WTC11 (cell line): ENCODE measurements around the gene RAMP3. TPM values are rescaled to one million over a fixed set of nuclear protein-coding genes. Genes with fewer than 3 reads are reported as not detected.

Experiments used
- ATAC-seq: fragments of 200-7000 bp; cut with Tn5 transposase; 2 replicates; pipeline ENCODE4 v1.10.0; 2021; ENCODE audit warnings: mild to moderate bottlenecking, moderate library complexity
- CTCF ChIA-PET: fragments of 300-600 bp; sonication (Branson Sonifier 250); formaldehyde crosslinking; loops from one replicate; lab custom pipeline; 2021; ENCODE audit warnings: antibody characterized with exemption; lab: Charles Lee
- POLR2A ChIA-PET: fragments of 350-600 bp; sonication (Branson Sonifier 250); formaldehyde crosslinking; loops from one replicate; lab custom pipeline; 2021; ENCODE audit warnings: antibody characterized with exemption; lab: Charles Lee
- DNase-seq: peaks from one replicate; pipeline ENCODE4 v3.0.0; 2021; ENCODE audit warnings: low spot score
- H3K27ac Mint-ChIP-seq: 2 replicates; pipeline ENCODE4 v1.8.0; 2021; ENCODE audit warnings: mixed read lengths
- H3K27me3 Mint-ChIP-seq: 2 replicates; pipeline ENCODE4 v1.8.0; 2021; ENCODE audit warnings: low read depth, mild to moderate bottlenecking, moderate library complexity, mixed read lengths
- H3K36me3 Mint-ChIP-seq: 2 replicates; pipeline ENCODE4 v1.8.0; 2021; ENCODE audit warnings: mixed read lengths
- H3K4me1 Mint-ChIP-seq: 2 replicates; pipeline ENCODE4 v1.8.0; 2022; ENCODE audit warnings: mixed read lengths
- H3K4me3 Mint-ChIP-seq: 2 replicates; pipeline ENCODE4 v1.8.0; 2021; ENCODE audit warnings: mild to moderate bottlenecking, moderate library complexity, mixed read lengths
- H3K9me3 Mint-ChIP-seq: 2 replicates; pipeline ENCODE4 v1.8.0; 2021; ENCODE audit warnings: mixed read lengths
- FOXJ3 ChIP-seq: sonication (generic); formaldehyde crosslinking; IDR thresholded peaks from 2 replicates; pipeline ENCODE4 v1.9.0; 2021; ENCODE audit warnings: missing genetic modification reagents, mild to moderate bottlenecking, borderline replicate concordance
- FOXP1 ChIP-seq: sonication (generic); formaldehyde crosslinking; IDR thresholded peaks from 2 replicates; pipeline ENCODE4 v1.8.0; 2022; ENCODE audit warnings: missing genetic modification reagents, mild to moderate bottlenecking, moderate library complexity, borderline replicate concordance
- RELA ChIP-seq: sonication (generic); formaldehyde crosslinking; IDR thresholded peaks from 2 replicates; pipeline ENCODE4 v1.8.1; 2022; ENCODE audit warnings: missing genetic modification reagents, mild to moderate bottlenecking, borderline replicate concordance
- USF2 ChIP-seq: sonication (generic); formaldehyde crosslinking; IDR thresholded peaks from 2 replicates; pipeline ENCODE4 v1.8.1; 2023; ENCODE audit warnings: mild to moderate bottlenecking, missing genetic modification reagents, moderate library complexity
- ZNF138 ChIP-seq: sonication (generic); formaldehyde crosslinking; conservative IDR thresholded peaks from 2 replicates; pipeline ENCODE4 v1.8.1; 2022; ENCODE audit warnings: mild to moderate bottlenecking, moderate library complexity, missing genetic modification reagents
- ZNF396 ChIP-seq: fragments of 250-450 bp; sonication (Bioruptor Pico); IDR thresholded peaks from 2 replicates; pipeline ENCODE4 v1.8.0; 2021; ENCODE audit warnings: mild to moderate bottlenecking, moderate library complexity, borderline replicate concordance
- ZNF423 ChIP-seq: fragments of 250-450 bp; sonication (Bioruptor Pico); IDR thresholded peaks from 2 replicates; pipeline ENCODE4 v2.1.2; 2022; ENCODE audit warnings: mild to moderate bottlenecking, moderate library complexity
- total RNA-seq: library from RNA; stranded (reverse); gene quantifications from 3 replicates; pipeline ENCODE4 v1.2.3, GENCODE V29; 2021
- TF ChIP-seq, protein P1 (sequence below): fragments of 250-450 bp; sonication (Bioruptor Pico); IDR thresholded peaks from 2 replicates; pipeline ENCODE4 v1.9.0; 2021; ENCODE audit warnings: mild to moderate bottlenecking, borderline replicate concordance
- TF ChIP-seq, protein P2 (sequence below): fragments of 200-600 bp; IDR thresholded peaks from 2 replicates; pipeline ENCODE4 v1.8.0; 2022; ENCODE audit warnings: antibody characterized with exemption

RAMP3 gene
- total RNA-seq, 1 experiment from 2014 or later: 0.85 TPM

DNA sequence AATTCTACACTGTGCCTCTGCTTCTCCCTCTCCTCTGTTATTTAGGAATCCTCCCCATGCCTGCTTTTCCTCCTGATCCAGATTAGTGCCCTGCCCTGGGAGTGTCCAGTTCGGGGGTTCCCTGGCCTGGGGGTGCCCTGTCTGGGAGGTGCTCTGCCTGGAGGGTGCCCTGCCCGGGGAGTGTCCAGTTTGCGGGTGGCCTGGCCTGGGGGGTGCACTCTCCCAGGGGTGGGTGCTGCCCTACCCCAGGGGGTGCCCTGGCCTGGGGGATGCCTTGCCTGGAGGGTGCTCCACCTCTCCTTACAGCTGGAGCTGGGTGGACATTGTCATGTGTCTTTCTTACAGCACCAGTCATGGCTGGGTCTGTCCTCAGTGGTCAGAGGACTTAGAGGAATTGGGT is 20.2 kb downstream of the RAMP3 start:
- POLR2A ChIA-PET: no interaction called here
- no peaks in the 10 kb centered on the region for H3K9me3 Mint-ChIP-seq
- CTCF ChIA-PET: interaction anchor here (0.6 to 1.6 kb wide), 6 partner anchors 12 to 204 kb away, joined by 3 to 15 read pairs (median 4); partner anchors contain the start of gene RAMP3
- H3K27me3 Mint-ChIP-seq: peaks cover 5% of the 10 kb centered on the region; the same call in 1 of the 2 replicates
- no peak overlapping the region for H3K27ac Mint-ChIP-seq
- H3K4me3 Mint-ChIP-seq: no peak overlapping the region
- DNase-seq (no peak), ATAC-seq (no peak)
- no peaks in the 10 kb centered on the region for H3K36me3 Mint-ChIP-seq
- TF ChIP-seq FOXP1 (CRISPR knock-in tag) (no peak), ZNF396 (CRISPR knock-in tag) (no peak), ZNF138 (no peak)
- TF ChIP-seq, protein P1, sequence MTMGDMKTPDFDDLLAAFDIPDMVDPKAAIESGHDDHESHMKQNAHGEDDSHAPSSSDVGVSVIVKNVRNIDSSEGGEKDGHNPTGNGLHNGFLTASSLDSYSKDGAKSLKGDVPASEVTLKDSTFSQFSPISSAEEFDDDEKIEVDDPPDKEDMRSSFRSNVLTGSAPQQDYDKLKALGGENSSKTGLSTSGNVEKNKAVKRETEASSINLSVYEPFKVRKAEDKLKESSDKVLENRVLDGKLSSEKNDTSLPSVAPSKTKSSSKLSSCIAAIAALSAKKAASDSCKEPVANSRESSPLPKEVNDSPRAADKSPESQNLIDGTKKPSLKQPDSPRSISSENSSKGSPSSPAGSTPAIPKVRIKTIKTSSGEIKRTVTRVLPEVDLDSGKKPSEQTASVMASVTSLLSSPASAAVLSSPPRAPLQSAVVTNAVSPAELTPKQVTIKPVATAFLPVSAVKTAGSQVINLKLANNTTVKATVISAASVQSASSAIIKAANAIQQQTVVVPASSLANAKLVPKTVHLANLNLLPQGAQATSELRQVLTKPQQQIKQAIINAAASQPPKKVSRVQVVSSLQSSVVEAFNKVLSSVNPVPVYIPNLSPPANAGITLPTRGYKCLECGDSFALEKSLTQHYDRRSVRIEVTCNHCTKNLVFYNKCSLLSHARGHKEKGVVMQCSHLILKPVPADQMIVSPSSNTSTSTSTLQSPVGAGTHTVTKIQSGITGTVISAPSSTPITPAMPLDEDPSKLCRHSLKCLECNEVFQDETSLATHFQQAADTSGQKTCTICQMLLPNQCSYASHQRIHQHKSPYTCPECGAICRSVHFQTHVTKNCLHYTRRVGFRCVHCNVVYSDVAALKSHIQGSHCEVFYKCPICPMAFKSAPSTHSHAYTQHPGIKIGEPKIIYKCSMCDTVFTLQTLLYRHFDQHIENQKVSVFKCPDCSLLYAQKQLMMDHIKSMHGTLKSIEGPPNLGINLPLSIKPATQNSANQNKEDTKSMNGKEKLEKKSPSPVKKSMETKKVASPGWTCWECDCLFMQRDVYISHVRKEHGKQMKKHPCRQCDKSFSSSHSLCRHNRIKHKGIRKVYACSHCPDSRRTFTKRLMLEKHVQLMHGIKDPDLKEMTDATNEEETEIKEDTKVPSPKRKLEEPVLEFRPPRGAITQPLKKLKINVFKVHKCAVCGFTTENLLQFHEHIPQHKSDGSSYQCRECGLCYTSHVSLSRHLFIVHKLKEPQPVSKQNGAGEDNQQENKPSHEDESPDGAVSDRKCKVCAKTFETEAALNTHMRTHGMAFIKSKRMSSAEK (CRISPR knock-in tag): no peak
- no peaks in the 10 kb centered on the region for H3K4me1 Mint-ChIP-seq

DNA sequence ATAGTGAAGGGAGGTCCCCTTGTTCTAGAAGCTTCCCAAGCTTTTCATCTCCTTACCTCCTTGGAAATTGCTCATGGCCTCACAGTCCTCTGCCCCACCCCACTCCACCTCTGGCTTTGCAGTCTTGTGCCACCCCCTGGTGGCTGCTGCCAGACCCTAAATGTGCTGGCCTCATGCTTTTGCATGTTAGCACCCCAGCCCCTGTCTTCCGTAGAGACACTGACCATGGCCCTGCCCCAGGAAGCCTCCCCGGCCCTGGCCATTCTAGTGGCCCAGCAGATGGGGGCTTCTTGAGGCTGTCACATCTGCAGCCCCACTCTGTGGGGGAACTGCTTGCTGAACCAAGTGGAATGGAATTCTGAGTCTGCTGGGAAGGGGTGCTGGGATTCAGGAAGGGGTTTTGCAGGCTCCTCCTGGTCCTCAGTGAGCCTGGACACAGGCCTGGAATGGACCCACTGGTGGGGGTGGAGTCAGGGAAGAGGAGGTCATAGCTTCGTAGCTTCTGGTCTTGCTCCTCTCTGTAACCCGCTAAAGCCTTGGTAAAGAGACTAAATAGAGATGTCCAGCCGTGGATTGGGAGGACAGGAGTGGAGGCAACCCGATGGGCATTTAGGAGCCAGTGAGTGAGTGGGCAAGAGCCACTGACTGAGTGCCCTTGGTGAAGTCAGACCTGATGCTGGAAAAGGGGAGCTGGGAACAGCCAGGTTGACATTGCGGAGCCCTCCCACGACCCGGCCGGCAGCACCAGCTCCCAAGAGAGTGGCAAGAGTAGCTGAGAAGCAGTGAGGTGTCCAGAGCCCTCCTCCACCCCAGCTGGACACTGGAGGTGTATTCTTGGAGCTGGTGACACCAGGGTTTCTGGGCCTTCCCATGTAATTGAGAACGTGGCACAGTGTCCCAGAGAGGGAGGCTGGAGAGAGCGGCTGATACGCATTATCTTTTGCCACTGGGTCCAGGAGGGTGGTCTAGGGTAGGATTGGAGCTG is 20.9 kb downstream of the RAMP3 start:
- no peak overlapping the region for H3K4me3 Mint-ChIP-seq
- ATAC-seq: peak; percentile 79
- POLR2A ChIA-PET: no interaction called here

DNA sequence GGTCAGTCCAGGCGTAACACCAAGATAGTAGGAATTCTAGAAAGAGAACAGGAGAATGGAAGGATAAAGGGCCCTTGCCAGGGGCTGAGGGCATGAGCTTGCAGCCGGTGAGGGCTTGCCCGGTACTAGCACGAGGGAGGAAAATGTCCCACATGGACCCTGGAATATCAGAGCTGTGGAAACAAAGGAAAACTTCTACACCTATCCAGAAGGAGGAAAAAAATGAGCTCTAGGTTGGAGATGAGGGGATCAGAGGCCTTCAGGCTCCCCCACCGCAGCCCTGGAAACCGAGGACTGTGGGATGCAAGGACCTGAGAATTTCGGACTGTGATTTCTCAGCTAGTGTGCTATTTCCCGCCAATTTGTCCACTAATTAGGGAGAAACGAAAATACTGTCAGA is 22.1 kb downstream of the RAMP3 start:
- Mint-ChIP-seq H3K36me3 (no peaks in the 10 kb centered on the region), H3K27ac (no peak overlapping the region), H3K4me3 (no peak overlapping the region), H3K27me3 (peaks cover 5% of the 10 kb centered on the region; the same call in 1 of the 2 replicates), H3K9me3 (no peaks in the 10 kb centered on the region), H3K4me1 (no peaks in the 10 kb centered on the region)
- CTCF ChIA-PET: interaction anchor here (1.0 kb wide), 3 partner anchors 81 to 544 kb away, joined by 3 to 4 read pairs (median 3); no protein-coding TSS in a partner anchor
- TF ChIP-seq RELA (CRISPR knock-in tag) (no peak), ZNF423 (CRISPR knock-in tag) (no peak), FOXJ3 (CRISPR knock-in tag) (no peak)
- POLR2A ChIA-PET: no interaction called here
- DNase-seq (no peak), ATAC-seq (no peak)

More for the DNA sequence above, 20.9 kb downstream of the RAMP3 start:
- CTCF ChIA-PET: interaction anchor here (0.6 to 1.6 kb wide), 7 partner anchors 12 to 205 kb away, joined by 3 to 15 read pairs (median 4); partner anchors contain the start of gene RAMP3
- Mint-ChIP-seq H3K36me3 (no peaks in the 10 kb centered on the region), H3K9me3 (no peaks in the 10 kb centered on the region), H3K4me1 (no peaks in the 10 kb centered on the region), H3K27me3 (peaks cover 5% of the 10 kb centered on the region; the same call in 1 of the 2 replicates)
- no peak for TF ChIP-seq USF2 (CRISPR knock-in tag)
- TF ChIP-seq, protein P2, sequence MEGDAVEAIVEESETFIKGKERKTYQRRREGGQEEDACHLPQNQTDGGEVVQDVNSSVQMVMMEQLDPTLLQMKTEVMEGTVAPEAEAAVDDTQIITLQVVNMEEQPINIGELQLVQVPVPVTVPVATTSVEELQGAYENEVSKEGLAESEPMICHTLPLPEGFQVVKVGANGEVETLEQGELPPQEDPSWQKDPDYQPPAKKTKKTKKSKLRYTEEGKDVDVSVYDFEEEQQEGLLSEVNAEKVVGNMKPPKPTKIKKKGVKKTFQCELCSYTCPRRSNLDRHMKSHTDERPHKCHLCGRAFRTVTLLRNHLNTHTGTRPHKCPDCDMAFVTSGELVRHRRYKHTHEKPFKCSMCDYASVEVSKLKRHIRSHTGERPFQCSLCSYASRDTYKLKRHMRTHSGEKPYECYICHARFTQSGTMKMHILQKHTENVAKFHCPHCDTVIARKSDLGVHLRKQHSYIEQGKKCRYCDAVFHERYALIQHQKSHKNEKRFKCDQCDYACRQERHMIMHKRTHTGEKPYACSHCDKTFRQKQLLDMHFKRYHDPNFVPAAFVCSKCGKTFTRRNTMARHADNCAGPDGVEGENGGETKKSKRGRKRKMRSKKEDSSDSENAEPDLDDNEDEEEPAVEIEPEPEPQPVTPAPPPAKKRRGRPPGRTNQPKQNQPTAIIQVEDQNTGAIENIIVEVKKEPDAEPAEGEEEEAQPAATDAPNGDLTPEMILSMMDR: 0 out of 2 replicates have a peak, but pooled peaks have one; percentile 15
- TF ChIP-seq, all 79 proteins: peak for 1
- DNase-seq: peak; percentile 44
- no peak overlapping the region for H3K27ac Mint-ChIP-seq
